GM12891 (cell line): Measurements from ENCODE around the gene FHL5.

Source experiments
- PAX5 ChIP-seq: IDR thresholded peaks from 2 replicates; pipeline ENCODE4 v1.6.1; 2011; ENCODE audit warnings: low read length, moderate library complexity, mild to moderate bottlenecking; ENCODE audit not compliant: insufficient read depth, severe bottlenecking
- POLR2A ChIP-seq: IDR thresholded peaks from 2 replicates; pipeline ENCODE4 v1.6.1; 2011; ENCODE audit warnings: low read depth, low read length, control low read depth
- POLR2AphosphoS5 ChIP-seq: IDR thresholded peaks from 2 replicates; pipeline ENCODE4 v1.6.1; 2011; ENCODE audit warnings: low read depth, low read length, control low read depth
- POU2F2 ChIP-seq: IDR thresholded peaks from 2 replicates; pipeline ENCODE4 v1.6.1; 2011; ENCODE audit warnings: low read depth, mild to moderate bottlenecking, control low read depth, low read length, moderate library complexity
- SPI1 ChIP-seq: IDR thresholded peaks from 2 replicates; pipeline ENCODE4 v1.6.1; 2011; ENCODE audit warnings: low read depth, low read length, control low read depth
- TAF1 ChIP-seq: IDR thresholded peaks from 2 replicates; pipeline ENCODE4 v1.6.1; 2011; ENCODE audit warnings: low read depth, low read length, control low read depth

GRCh38 chr6:96576221-96576620 lies 13.3 kb downstream of the FHL5 start:
- TF ChIP-seq POLR2AphosphoS5: no peak
- TF ChIP-seq POLR2A: no peak
- no peak for TF ChIP-seq SPI1
- no peak for TF ChIP-seq TAF1
- TF ChIP-seq PAX5: no peak
- no peak for TF ChIP-seq POU2F2
